GM18505 (cell line): Measurements from ENCODE around the gene VRK1.
"Not testable (repeated sequence)": the region's sequence is repeated elsewhere in the genome, so short reads cannot be mapped to it uniquely, and the experiment has no call there.

Experiments
- ATAC-seq: cut with Tn5 transposase; IDR thresholded peaks from one replicate; pipeline ENCODE4 v1.9.1; 2021; ENCODE audit not compliant: unreplicated experiment
- POLR2A ChIP-seq: IDR thresholded peaks from 4 replicates; pipeline ENCODE4 v1.6.1; 2011; ENCODE audit warnings: borderline replicate concordance; ENCODE audit not compliant: insufficient read depth, insufficient read length; ENCODE audit errors: extremely low read depth

Gene VRK1

GRCh38 chr14:96796851-96797581 is at the start of gene VRK1:
Gene VRK1, plus strand, starts transcription at chr14:96797382. Its CDS starts 36,090 bp downstream, at chr14:96833472.
- peak; percentile 94 for ATAC-seq
- TF ChIP-seq POLR2A = peak; percentile 75

GRCh38 chr14:96747608-96748007 is 49.6 kb upstream of the VRK1 start:
- no peak for ATAC-seq
- TF ChIP-seq POLR2A = no peak

GRCh38 chr14:96748362-96748761 is 48.8 kb upstream of the VRK1 start:
- no peak for ATAC-seq
- no peak for TF ChIP-seq POLR2A

GRCh38 chr14:96751505-96751904 is 45.7 kb upstream of the VRK1 start:
- no peak for TF ChIP-seq POLR2A
- no peak for ATAC-seq

- no peak for ATAC-seq
- TF ChIP-seq POLR2A = no peak
These were observed 45.1 kb upstream of the VRK1 start for GRCh38 chr14:96752125-96752524.

GRCh38 chr14:96752594-96752993 is 44.6 kb upstream of the VRK1 start:
- no peak for ATAC-seq
- TF ChIP-seq POLR2A = no peak

GRCh38 chr14:96754162-96754844 is 42.9 kb upstream of the VRK1 start:
- no peak for ATAC-seq
- no peak for TF ChIP-seq POLR2A

- ATAC-seq = no peak
- TF ChIP-seq POLR2A = no peak
These were observed 42.4 kb upstream of the VRK1 start for GRCh38 chr14:96754845-96755184.

- TF ChIP-seq POLR2A = no peak
These were observed 40.4 kb upstream of the VRK1 start for GRCh38 chr14:96756745-96757144.

GRCh38 chr14:96757456-96757855 is 39.7 kb upstream of the VRK1 start:
- ATAC-seq = no peak
- TF ChIP-seq POLR2A = no peak

More at GRCh38 chr14:96756745-96757144, 40.4 kb upstream of the VRK1 start:
- no peak for ATAC-seq

- ATAC-seq = no peak
These were observed 36.1 kb upstream of the VRK1 start for GRCh38 chr14:96761066-96761465.

GRCh38 chr14:96762650-96763049 is 34.5 kb upstream of the VRK1 start:
- no peak for TF ChIP-seq POLR2A
- peak; percentile 93 for ATAC-seq

More at GRCh38 chr14:96761066-96761465, 36.1 kb upstream of the VRK1 start:
- no peak for TF ChIP-seq POLR2A

- TF ChIP-seq POLR2A = no peak
- ATAC-seq = no peak
These were observed 33.2 kb upstream of the VRK1 start for GRCh38 chr14:96764012-96764411.

GRCh38 chr14:96765205-96765604 is 32.0 kb upstream of the VRK1 start:
- ATAC-seq = not testable (repeated sequence)
